HepG2 (cell line): ENCODE data around the gene MOK. TPM values are rescaled to one million over a fixed set of nuclear protein-coding genes. Genes with fewer than 3 reads are reported as not detected.

Experiments used
- ATF7-NPFF ChIP-seq: sonication (generic); formaldehyde crosslinking; IDR thresholded peaks from 2 replicates; pipeline ENCODE4 v1.8.1; 2023; ENCODE audit warnings: mild to moderate bottlenecking, low read depth, missing genetic modification reagents, moderate library complexity
- ATRX ChIP-seq: sonication (generic); formaldehyde crosslinking; IDR thresholded peaks from 2 replicates; pipeline ENCODE4 v1.4.0; 2020; ENCODE audit warnings: missing genetic modification reagents, borderline replicate concordance
- KLF13 ChIP-seq: sonication (generic); formaldehyde crosslinking; IDR thresholded peaks from 2 replicates; pipeline ENCODE4 v1.4.0; 2020; ENCODE audit warnings: mild to moderate bottlenecking, missing genetic modification reagents
- KLF16 ChIP-seq, 2 experiments: sonication (generic) in 1 of 2; formaldehyde crosslinking in 1 of 2; IDR thresholded peaks; 2 replicates each; pipeline versions ENCODE4 v1.6.1 to v1.8.0; 2016 to 2023; ENCODE audit warnings: missing genetic modification reagents in 2 of 2, missing compliant biosample characterization in 1 of 2
- MAFK ChIP-seq, 2 experiments: IDR thresholded peaks in 1 of 2; conservative IDR thresholded peaks in 1 of 2; 2 replicates each; pipeline ENCODE4 v1.6.1; 2011; ENCODE audit warnings: improper control_type of control experiment in 2 of 2, low read length in 2 of 2
- REL ChIP-seq: sonication (generic); formaldehyde crosslinking; conservative IDR thresholded peaks from 2 replicates; pipeline ENCODE4 v1.8.0; 2022; ENCODE audit warnings: mild to moderate bottlenecking, missing genetic modification reagents, moderate library complexity
- polyA plus RNA-seq, 8 experiments: library from polyadenylated mRNA; depleted of rRNA in 3 of 8; stranded (reverse) in 7 of 8; unstranded in 1 of 8; fragments of >200 nt; fragmentation: Illumina TruSeq in 4 of 8; extraction: Trizol in 4 of 8; gene quantifications; 2 replicates each; pipeline versions ENCODE4 v1.2.1 to v1.2.3, GENCODE V29; 2011 to 2016; ENCODE audit warnings: low read depth in 4 of 8, missing spikeins in 1 of 8, mixed read lengths in 1 of 8; ENCODE audit not compliant: insufficient read depth in 1 of 8
- total RNA-seq, 5 experiments: library from RNA; depleted of rRNA; stranded (reverse); fragments of >200 nt; fragmentation: Illumina TruSeq; extraction: Trizol; gene quantifications; 2 replicates each; pipeline ENCODE4 v1.2.3, GENCODE V29; 2016; ENCODE audit warnings: low read depth in 1 of 5
- TF ChIP-seq, protein P1 (sequence below): IDR thresholded peaks from 2 replicates; pipeline ENCODE4 v1.6.1; 2012; ENCODE audit warnings: inconsistent platforms
- TF ChIP-seq, protein P2 (sequence below): sonication (generic); formaldehyde crosslinking; IDR thresholded peaks from 2 replicates; pipeline ENCODE4 v1.4.0; 2020; ENCODE audit warnings: mild to moderate bottlenecking, missing genetic modification reagents
- TF ChIP-seq, protein P3 (sequence below): sonication (generic); formaldehyde crosslinking; IDR thresholded peaks from 2 replicates; pipeline ENCODE4 v1.8.1; 2023; ENCODE audit warnings: mild to moderate bottlenecking, missing genetic modification reagents
- TF ChIP-seq, protein P4 (sequence below): sonication (generic); formaldehyde crosslinking; IDR thresholded peaks from 2 replicates; pipeline ENCODE4 v1.5.0; 2020; ENCODE audit warnings: mild to moderate bottlenecking, missing genetic modification reagents, moderate library complexity
- TF ChIP-seq, protein P5 (sequence below): sonication (generic); formaldehyde crosslinking; IDR thresholded peaks from 2 replicates; pipeline ENCODE4 v1.4.0; 2020; ENCODE audit warnings: mild to moderate bottlenecking, missing genetic modification reagents, borderline replicate concordance
- TF ChIP-seq, protein P6 (sequence below): sonication (generic); formaldehyde crosslinking; IDR thresholded peaks from 2 replicates; pipeline ENCODE4 v1.4.0; 2020; ENCODE audit warnings: missing genetic modification reagents, borderline replicate concordance

Gene MOK
- total and polyA plus RNA-seq, 2 of the 13 experiments (the other 11 are each of a cell fraction or from before 2014, with no cell fraction given): 15.3 to 16.9 TPM

DNA sequence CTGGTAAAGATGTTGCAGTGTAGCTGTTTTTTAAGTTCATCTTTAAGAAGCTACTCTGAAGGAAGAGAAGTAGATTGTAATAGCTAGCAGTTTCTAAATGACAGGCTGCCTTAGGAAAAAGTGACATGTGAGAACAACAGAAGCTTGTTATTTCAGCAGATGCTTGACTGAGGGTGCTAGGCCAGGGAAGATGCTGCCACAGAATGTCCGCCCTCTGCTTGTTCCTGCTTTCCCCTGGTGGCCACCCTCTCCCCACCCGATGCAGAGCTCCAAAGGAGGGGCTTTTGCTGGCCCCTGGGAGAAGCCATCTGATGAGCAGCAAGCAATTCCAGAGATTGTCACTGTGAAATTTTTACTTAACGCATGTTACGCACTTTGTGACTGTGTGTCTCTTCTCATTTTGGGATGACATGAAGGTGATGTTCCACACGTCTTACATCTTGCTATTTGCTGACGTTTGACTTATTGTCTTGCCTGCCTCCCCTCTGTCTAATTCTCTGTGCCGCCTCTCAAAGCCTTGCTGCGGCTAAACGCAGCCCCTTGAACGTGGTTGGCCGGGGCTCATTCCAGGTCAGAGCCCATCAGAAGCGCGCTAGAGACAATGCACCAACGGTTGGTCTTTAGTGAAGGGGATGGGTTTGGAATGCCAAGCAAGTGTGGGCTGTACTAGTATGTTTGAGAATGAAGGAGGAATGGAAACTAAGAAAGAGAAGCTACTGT lies 120.5 kb downstream of the MOK start (continued):
- TF ChIP-seq, protein P1, sequence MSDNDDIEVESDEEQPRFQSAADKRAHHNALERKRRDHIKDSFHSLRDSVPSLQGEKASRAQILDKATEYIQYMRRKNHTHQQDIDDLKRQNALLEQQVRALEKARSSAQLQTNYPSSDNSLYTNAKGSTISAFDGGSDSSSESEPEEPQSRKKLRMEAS: no peak
- TF ChIP-seq ATF7-NPFF (CRISPR knock-in tag) (no peak), REL (CRISPR knock-in tag) (no peak), KLF16 (CRISPR knock-in tag; IDR thresholded peaks at IDR 0.05) (no peak), ATRX (CRISPR knock-in tag) (no peak), MAFK (conservative IDR thresholded peaks at IDR 0.05 in 1 of 2, IDR thresholded peaks at IDR 0.05 in 1 of 2; ENCODE audit: low read length in 2 of 2) (0 out of 4 replicates have a peak, but pooled peaks of 1 of the 2 experiments have one; percentile 21), KLF13 (CRISPR knock-in tag) (no peak)
- TF ChIP-seq, protein P2, sequence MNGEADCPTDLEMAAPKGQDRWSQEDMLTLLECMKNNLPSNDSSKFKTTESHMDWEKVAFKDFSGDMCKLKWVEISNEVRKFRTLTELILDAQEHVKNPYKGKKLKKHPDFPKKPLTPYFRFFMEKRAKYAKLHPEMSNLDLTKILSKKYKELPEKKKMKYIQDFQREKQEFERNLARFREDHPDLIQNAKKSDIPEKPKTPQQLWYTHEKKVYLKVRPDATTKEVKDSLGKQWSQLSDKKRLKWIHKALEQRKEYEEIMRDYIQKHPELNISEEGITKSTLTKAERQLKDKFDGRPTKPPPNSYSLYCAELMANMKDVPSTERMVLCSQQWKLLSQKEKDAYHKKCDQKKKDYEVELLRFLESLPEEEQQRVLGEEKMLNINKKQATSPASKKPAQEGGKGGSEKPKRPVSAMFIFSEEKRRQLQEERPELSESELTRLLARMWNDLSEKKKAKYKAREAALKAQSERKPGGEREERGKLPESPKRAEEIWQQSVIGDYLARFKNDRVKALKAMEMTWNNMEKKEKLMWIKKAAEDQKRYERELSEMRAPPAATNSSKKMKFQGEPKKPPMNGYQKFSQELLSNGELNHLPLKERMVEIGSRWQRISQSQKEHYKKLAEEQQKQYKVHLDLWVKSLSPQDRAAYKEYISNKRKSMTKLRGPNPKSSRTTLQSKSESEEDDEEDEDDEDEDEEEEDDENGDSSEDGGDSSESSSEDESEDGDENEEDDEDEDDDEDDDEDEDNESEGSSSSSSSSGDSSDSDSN: no peak
- TF ChIP-seq, protein P3, sequence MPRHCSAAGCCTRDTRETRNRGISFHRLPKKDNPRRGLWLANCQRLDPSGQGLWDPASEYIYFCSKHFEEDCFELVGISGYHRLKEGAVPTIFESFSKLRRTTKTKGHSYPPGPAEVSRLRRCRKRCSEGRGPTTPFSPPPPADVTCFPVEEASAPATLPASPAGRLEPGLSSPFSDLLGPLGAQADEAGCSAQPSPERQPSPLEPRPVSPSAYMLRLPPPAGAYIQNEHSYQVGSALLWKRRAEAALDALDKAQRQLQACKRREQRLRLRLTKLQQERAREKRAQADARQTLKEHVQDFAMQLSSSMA (CRISPR knock-in tag): no peak
- TF ChIP-seq, protein P4, sequence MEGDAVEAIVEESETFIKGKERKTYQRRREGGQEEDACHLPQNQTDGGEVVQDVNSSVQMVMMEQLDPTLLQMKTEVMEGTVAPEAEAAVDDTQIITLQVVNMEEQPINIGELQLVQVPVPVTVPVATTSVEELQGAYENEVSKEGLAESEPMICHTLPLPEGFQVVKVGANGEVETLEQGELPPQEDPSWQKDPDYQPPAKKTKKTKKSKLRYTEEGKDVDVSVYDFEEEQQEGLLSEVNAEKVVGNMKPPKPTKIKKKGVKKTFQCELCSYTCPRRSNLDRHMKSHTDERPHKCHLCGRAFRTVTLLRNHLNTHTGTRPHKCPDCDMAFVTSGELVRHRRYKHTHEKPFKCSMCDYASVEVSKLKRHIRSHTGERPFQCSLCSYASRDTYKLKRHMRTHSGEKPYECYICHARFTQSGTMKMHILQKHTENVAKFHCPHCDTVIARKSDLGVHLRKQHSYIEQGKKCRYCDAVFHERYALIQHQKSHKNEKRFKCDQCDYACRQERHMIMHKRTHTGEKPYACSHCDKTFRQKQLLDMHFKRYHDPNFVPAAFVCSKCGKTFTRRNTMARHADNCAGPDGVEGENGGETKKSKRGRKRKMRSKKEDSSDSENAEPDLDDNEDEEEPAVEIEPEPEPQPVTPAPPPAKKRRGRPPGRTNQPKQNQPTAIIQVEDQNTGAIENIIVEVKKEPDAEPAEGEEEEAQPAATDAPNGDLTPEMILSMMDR: no peak
- TF ChIP-seq, protein P5, sequence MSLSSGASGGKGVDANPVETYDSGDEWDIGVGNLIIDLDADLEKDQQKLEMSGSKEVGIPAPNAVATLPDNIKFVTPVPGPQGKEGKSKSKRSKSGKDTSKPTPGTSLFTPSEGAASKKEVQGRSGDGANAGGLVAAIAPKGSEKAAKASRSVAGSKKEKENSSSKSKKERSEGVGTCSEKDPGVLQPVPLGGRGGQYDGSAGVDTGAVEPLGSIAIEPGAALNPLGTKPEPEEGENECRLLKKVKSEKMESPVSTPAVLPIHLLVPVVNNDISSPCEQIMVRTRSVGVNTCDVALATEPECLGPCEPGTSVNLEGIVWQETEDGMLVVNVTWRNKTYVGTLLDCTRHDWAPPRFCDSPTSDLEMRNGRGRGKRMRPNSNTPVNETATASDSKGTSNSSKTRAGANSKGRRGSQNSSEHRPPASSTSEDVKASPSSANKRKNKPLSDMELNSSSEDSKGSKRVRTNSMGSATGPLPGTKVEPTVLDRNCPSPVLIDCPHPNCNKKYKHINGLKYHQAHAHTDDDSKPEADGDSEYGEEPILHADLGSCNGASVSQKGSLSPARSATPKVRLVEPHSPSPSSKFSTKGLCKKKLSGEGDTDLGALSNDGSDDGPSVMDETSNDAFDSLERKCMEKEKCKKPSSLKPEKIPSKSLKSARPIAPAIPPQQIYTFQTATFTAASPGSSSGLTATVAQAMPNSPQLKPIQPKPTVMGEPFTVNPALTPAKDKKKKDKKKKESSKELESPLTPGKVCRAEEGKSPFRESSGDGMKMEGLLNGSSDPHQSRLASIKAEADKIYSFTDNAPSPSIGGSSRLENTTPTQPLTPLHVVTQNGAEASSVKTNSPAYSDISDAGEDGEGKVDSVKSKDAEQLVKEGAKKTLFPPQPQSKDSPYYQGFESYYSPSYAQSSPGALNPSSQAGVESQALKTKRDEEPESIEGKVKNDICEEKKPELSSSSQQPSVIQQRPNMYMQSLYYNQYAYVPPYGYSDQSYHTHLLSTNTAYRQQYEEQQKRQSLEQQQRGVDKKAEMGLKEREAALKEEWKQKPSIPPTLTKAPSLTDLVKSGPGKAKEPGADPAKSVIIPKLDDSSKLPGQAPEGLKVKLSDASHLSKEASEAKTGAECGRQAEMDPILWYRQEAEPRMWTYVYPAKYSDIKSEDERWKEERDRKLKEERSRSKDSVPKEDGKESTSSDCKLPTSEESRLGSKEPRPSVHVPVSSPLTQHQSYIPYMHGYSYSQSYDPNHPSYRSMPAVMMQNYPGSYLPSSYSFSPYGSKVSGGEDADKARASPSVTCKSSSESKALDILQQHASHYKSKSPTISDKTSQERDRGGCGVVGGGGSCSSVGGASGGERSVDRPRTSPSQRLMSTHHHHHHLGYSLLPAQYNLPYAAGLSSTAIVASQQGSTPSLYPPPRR (CRISPR knock-in tag): no peak
- TF ChIP-seq, protein P6, sequence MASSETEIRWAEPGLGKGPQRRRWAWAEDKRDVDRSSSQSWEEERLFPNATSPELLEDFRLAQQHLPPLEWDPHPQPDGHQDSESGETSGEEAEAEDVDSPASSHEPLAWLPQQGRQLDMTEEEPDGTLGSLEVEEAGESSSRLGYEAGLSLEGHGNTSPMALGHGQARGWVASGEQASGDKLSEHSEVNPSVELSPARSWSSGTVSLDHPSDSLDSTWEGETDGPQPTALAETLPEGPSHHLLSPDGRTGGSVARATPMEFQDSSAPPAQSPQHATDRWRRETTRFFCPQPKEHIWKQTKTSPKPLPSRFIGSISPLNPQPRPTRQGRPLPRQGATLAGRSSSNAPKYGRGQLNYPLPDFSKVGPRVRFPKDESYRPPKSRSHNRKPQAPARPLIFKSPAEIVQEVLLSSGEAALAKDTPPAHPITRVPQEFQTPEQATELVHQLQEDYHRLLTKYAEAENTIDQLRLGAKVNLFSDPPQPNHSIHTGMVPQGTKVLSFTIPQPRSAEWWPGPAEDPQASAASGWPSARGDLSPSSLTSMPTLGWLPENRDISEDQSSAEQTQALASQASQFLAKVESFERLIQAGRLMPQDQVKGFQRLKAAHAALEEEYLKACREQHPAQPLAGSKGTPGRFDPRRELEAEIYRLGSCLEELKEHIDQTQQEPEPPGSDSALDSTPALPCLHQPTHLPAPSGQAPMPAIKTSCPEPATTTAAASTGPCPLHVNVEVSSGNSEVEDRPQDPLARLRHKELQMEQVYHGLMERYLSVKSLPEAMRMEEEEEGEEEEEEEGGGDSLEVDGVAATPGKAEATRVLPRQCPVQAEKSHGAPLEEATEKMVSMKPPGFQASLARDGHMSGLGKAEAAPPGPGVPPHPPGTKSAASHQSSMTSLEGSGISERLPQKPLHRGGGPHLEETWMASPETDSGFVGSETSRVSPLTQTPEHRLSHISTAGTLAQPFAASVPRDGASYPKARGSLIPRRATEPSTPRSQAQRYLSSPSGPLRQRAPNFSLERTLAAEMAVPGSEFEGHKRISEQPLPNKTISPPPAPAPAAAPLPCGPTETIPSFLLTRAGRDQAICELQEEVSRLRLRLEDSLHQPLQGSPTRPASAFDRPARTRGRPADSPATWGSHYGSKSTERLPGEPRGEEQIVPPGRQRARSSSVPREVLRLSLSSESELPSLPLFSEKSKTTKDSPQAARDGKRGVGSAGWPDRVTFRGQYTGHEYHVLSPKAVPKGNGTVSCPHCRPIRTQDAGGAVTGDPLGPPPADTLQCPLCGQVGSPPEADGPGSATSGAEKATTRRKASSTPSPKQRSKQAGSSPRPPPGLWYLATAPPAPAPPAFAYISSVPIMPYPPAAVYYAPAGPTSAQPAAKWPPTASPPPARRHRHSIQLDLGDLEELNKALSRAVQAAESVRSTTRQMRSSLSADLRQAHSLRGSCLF (CRISPR knock-in tag): no peak
- TF ChIP-seq, all 625 proteins: peak for 3
